Activated naive CD8-positive, alpha-beta T cell treated with anti-CD3 and anti-CD28 coated beads, Interleukin-2, amount 10 ng/mL, durations not matched to agents 7 days and 5 days (primary cell): ENCODE measurements around the gene FBRSL1. TPM values are rescaled to one million over a fixed set of nuclear protein-coding genes. Genes with fewer than 3 reads are reported as not detected.
A peak's percentile ranks its signal among the peaks of the same experiment; 100 is the strongest.

Experiments used
- ATAC-seq: fragments of 150-1000 bp; cut with Tn5 transposase; one replicate; pipeline ENCODE4 v1.10.0; 2021; ENCODE audit warnings: low read depth, moderate library complexity
- POLR2A ChIA-PET: fragments of 350-600 bp; sonication (Branson Sonifier 250); formaldehyde crosslinking; loops from one replicate; lab custom pipeline; 2021; ENCODE audit warnings: antibody characterized with exemption; lab: Charles Lee
- DNase-seq: peaks from one replicate; pipeline ENCODE4 v3.0.0; 2021
- H3K27ac Mint-ChIP-seq: one replicate; pipeline ENCODE4 v1.8.0; 2022; ENCODE audit warnings: mild to moderate bottlenecking, mixed read lengths
- H3K27me3 Mint-ChIP-seq: one replicate; pipeline ENCODE4 v1.8.0; 2022; ENCODE audit warnings: mild to moderate bottlenecking, moderate library complexity, mixed read lengths
- H3K36me3 Mint-ChIP-seq: one replicate; pipeline ENCODE4 v1.8.0; 2021; ENCODE audit warnings: mild to moderate bottlenecking, mixed read lengths
- H3K4me1 Mint-ChIP-seq: one replicate; pipeline ENCODE4 v1.8.0; 2021; ENCODE audit warnings: mixed read lengths
- H3K4me3 Mint-ChIP-seq: one replicate; pipeline ENCODE4 v1.8.0; 2022; ENCODE audit warnings: mild to moderate bottlenecking, moderate library complexity, mixed read lengths
- H3K9me3 Mint-ChIP-seq: one replicate; pipeline ENCODE4 v1.8.0; 2021; ENCODE audit warnings: mixed read lengths
- total RNA-seq, 2 experiments: library from RNA; stranded (reverse); gene quantifications; one replicate each; pipeline ENCODE4 v1.2.3, GENCODE V29; 2021

FBRSL1 gene
- total RNA-seq, 2 experiments from 2014 or later = 67.1 to 67.2 TPM

DNA sequence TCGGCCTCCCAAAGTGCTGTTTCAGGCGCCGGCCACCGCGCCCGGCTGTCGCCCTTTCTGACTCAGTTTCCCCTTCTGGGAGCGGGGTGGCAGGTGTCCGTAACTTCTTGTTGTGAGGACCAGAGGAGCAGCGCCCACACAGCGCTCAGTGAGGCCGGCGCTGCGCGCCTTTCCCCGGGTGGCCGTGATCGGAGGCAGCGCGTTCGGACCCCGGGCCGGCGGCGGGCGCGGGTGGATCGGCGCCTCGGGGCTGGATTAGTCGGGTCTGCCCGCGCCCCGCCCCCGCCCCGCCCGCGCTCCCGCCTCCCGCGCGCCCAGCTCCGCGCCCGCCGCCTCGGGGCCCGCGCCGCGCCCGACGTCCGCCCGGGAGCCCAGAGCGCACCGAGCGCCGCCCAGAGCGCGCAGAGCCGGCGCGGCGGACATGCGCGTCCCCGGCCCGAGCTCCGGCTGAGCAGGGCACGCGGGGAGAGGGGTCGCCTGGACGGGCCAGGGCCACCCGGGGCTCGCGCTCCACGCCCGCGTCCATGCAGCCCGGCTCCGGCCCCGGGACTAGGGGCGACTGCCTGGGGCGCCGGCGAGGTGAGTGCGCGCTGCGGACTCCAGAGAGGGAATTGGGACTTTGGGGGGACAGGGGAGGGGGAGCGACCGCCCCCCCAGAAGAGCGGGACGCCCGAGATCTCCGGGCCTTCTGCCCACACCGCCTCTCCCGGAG, 69.9 kb downstream of the FBRSL1 start:
- ATAC-seq (peak; percentile 56), DNase-seq (peak; percentile 75)
- H3K4me3 Mint-ChIP-seq = peak overlapping the region; percentile 79
- H3K9me3 Mint-ChIP-seq = no peaks in the 10 kb centered on the region
- peaks cover 10% of the 10 kb centered on the region for H3K4me1 Mint-ChIP-seq
- H3K27ac Mint-ChIP-seq = peak overlapping the region; percentile 48
- POLR2A ChIA-PET = interaction anchor here (1.2 kb wide), 1 partner anchor 8 kb away, joined by 3 read pairs; no protein-coding TSS in a partner anchor
- H3K36me3 Mint-ChIP-seq = no peaks in the 10 kb centered on the region
- H3K27me3 Mint-ChIP-seq = peaks cover 2% of the 10 kb centered on the region

DNA sequence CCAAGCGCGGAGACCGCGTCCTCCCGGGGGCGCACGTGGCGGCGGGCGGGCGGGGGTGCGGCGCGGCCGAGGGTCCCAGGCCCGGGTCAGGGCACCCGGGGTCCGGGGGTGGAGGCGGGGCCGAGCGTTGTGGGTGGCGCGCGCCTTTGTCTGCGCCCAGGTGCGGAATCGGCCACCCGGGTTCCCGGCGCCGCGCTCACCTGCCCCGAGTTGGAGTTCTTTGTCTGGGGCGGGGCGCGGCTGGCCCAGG, 70.3 kb downstream of the FBRSL1 start:
- DNase-seq (peak; percentile 60), ATAC-seq (peak; percentile 17)
- Mint-ChIP-seq H3K4me3 (no peak overlapping the region), H3K9me3 (no peaks in the 10 kb centered on the region), H3K27ac (no peak overlapping the region), H3K4me1 (peaks cover 10% of the 10 kb centered on the region), H3K36me3 (no peaks in the 10 kb centered on the region), H3K27me3 (peaks cover 2% of the 10 kb centered on the region)
- POLR2A ChIA-PET = interaction anchor here (1.4 kb wide), 1 partner anchor 68 kb away, joined by 4 read pairs; no protein-coding TSS in a partner anchor

DNA sequence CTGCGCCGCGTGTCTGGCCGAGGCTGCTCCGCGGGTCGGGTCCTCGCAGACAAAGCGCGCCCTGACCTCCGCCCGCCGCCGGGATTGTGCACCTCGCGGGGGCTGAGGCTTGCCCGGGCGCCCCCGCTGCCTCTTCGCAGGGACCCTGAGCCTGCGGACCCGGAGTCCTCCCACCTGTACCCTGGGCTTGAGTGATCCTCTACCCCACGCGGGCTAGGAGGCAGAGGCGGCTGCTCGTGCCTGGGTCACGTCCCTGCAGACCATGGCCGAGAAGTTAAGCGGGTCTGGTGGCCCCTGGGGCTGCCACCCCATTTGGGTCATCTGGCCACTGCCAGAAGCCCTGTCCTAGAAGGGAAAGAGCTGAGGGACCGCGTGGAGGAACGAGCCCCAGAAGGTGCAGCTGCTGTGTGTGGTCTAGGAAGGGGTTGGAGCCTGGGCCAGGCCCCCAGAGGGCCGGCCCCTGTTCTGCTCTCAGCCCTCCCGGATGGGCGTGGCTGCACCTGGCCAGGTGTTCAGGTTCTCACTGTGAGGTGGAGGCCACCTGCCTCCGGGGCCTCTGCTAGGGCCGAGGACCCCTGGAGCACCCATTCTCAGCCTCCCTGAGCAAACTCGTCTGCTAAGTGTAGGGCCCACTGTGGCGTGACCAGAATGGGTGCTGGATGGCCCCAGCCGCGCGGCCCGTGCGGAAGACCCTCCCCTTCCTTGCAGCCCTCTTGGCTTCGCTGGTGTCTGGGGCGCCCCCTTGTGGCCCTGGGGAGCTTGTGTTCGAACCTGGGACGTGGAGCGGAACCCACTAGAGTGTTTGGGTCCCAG, 70.9 kb downstream of the FBRSL1 start:
- Mint-ChIP-seq H3K36me3 (no peaks in the 10 kb centered on the region), H3K4me3 (peak overlapping the region; percentile 75), H3K9me3 (no peaks in the 10 kb centered on the region), H3K27me3 (peaks cover 2% of the 10 kb centered on the region), H3K27ac (no peak overlapping the region), H3K4me1 (peaks cover 10% of the 10 kb centered on the region)
- ATAC-seq (peak; percentile 32), DNase-seq (peak; percentile 84)
- POLR2A ChIA-PET = interaction anchor here (0.6 to 1.4 kb wide), 2 partner anchors 69 to 371 kb away, joined by 3 to 4 read pairs; no protein-coding TSS in a partner anchor

Other genes starting within 250 kb of the FBRSL1 start
- not detected for gene GALNT9, start 160.6 kb upstream of the FBRSL1 start, total RNA-seq
- not detected for gene LRCOL1, start 120.4 kb downstream of the FBRSL1 start, total RNA-seq
- not detected for gene P2RX2, start 128.6 kb downstream of the FBRSL1 start, total RNA-seq
- gene POLE, start 197.2 kb downstream of the FBRSL1 start, total RNA-seq = 100 to 1,000 TPM; 168 TPM
- 10 to 100 TPM; 26.6 to 29.2 TPM for gene PXMP2, start 197.4 kb downstream of the FBRSL1 start, total RNA-seq
- 10 to 100 TPM; 34.3 to 41.8 TPM for gene PGAM5, start 220.7 kb downstream of the FBRSL1 start, total RNA-seq